Measurements from ENCODE around the gene CPSF4. TPM values are rescaled to one million over a fixed set of nuclear protein-coding genes. Genes with fewer than 3 reads are reported as not detected.
A peak's percentile ranks its signal among the peaks of the same experiment; 100 is the strongest.

CPSF4 gene
- polyA plus RNA-seq, 1 donor from 2014 or later, result 209 TPM

DNA sequence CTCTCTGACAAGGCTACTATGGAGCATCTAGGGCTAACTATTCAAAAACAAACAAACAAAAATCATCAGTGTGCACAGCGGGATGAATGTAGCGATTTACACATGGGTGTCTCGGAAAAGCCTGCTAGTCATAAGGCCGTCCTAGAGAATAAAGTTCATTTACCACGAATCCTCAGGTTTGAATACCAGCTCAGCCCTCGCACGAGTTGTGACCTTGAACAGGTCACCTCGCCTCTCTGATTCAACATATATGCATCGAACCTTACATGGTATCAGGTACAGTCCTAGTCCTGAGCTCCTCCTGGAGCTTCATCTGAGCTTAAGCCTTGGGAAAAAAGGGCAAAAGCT is 26.7 kb downstream of the CPSF4 start:
- Histone ChIP-seq H3K27ac (ENCODE audit: low read length) (peak overlapping the region; percentile 75), H2AFZ (ENCODE audit: low read depth, low read length) (peak overlapping the region; percentile 92), H3F3A (ENCODE audit: insufficient read depth, low read length, poor library complexity, severe bottlenecking) (no peaks in the 10 kb centered on the region), H3K36me3 (ENCODE audit: insufficient read depth, low read length) (no peaks in the 10 kb centered on the region), H3K9me3 (ENCODE audit: low read length) (no peaks in the 10 kb centered on the region), H3K9me2 (ENCODE audit: insufficient read depth, low read length) (no peaks in the 10 kb centered on the region), H3K9ac (ENCODE audit: low read length) (peak overlapping the region; percentile 87), H3K4me2 (ENCODE audit: low read length) (peak overlapping the region; percentile 97), H4K20me1 (ENCODE audit: insufficient read depth) (no peaks in the 10 kb centered on the region), H3K27me3 (ENCODE audit: insufficient read depth, low read depth, low read length) (no peaks in the 10 kb centered on the region), H3K4me3 (ENCODE audit: low read length) (peak overlapping the region; percentile 85), H3K79me2 (replicated peaks; ENCODE audit: insufficient read depth, low read length) (peaks cover 49% of the 10 kb centered on the region)
- no peak for TF ChIP-seq EP300 (conservative IDR thresholded peaks at IDR 0.05; ENCODE audit: poor library complexity, severe bottlenecking)
- TF ChIP-seq RAD21 (conservative IDR thresholded peaks at IDR 0.05), result no peak
- TF ChIP-seq CTCF (IDR thresholded peaks at IDR 0.05; ENCODE audit: poor library complexity, severe bottlenecking), result no peak
- TF ChIP-seq, protein P1, sequence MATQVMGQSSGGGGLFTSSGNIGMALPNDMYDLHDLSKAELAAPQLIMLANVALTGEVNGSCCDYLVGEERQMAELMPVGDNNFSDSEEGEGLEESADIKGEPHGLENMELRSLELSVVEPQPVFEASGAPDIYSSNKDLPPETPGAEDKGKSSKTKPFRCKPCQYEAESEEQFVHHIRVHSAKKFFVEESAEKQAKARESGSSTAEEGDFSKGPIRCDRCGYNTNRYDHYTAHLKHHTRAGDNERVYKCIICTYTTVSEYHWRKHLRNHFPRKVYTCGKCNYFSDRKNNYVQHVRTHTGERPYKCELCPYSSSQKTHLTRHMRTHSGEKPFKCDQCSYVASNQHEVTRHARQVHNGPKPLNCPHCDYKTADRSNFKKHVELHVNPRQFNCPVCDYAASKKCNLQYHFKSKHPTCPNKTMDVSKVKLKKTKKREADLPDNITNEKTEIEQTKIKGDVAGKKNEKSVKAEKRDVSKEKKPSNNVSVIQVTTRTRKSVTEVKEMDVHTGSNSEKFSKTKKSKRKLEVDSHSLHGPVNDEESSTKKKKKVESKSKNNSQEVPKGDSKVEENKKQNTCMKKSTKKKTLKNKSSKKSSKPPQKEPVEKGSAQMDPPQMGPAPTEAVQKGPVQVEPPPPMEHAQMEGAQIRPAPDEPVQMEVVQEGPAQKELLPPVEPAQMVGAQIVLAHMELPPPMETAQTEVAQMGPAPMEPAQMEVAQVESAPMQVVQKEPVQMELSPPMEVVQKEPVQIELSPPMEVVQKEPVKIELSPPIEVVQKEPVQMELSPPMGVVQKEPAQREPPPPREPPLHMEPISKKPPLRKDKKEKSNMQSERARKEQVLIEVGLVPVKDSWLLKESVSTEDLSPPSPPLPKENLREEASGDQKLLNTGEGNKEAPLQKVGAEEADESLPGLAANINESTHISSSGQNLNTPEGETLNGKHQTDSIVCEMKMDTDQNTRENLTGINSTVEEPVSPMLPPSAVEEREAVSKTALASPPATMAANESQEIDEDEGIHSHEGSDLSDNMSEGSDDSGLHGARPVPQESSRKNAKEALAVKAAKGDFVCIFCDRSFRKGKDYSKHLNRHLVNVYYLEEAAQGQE (IDR thresholded peaks at IDR 0.05; ENCODE audit: borderline replicate concordance), result no peak
- TF ChIP-seq TAF1 (IDR thresholded peaks at IDR 0.05; ENCODE audit: low read depth), result no peak
- TF ChIP-seq POLR2AphosphoS5 (IDR thresholded peaks at IDR 0.05), result no peak
- TF ChIP-seq EZH2 (IDR thresholded peaks at IDR 0.05; ENCODE audit: borderline replicate concordance, insufficient read depth, low read length, poor library complexity, severe bottlenecking), result no peak

- no peaks in the 10 kb centered on the region for H3K9me3 ChIP-seq (ENCODE audit: low read length)
- no peak overlapping the region for H2AFZ ChIP-seq (ENCODE audit: low read depth, low read length)
- peaks cover 36% of the 10 kb centered on the region for H3K79me2 ChIP-seq (replicated peaks; ENCODE audit: insufficient read depth, low read length)
- no peak overlapping the region for H3K4me2 ChIP-seq (ENCODE audit: low read length)
- no peak overlapping the region for H3K9ac ChIP-seq (ENCODE audit: low read length)
- no peak overlapping the region for H3K27ac ChIP-seq (ENCODE audit: low read length)
- H3K27me3 ChIP-seq (ENCODE audit: insufficient read depth, low read depth, low read length), result no peaks in the 10 kb centered on the region
- no peaks in the 10 kb centered on the region for H3F3A ChIP-seq (ENCODE audit: insufficient read depth, low read length, poor library complexity, severe bottlenecking)
- no peak overlapping the region for H3K4me3 ChIP-seq (ENCODE audit: low read length)
- no peaks in the 10 kb centered on the region for H4K20me1 ChIP-seq (ENCODE audit: insufficient read depth)
- no peaks in the 10 kb centered on the region for H3K9me2 ChIP-seq (ENCODE audit: insufficient read depth, low read length)
- H3K36me3 ChIP-seq (ENCODE audit: insufficient read depth, low read length), result no peaks in the 10 kb centered on the region
- TF ChIP-seq TAF1 (IDR thresholded peaks at IDR 0.05; ENCODE audit: low read depth) (no peak), SMC3 (conservative IDR thresholded peaks at IDR 0.05; ENCODE audit: poor library complexity) (no peak), EZH2 (IDR thresholded peaks at IDR 0.05; ENCODE audit: borderline replicate concordance, insufficient read depth, low read length, poor library complexity, severe bottlenecking) (no peak), EP300 (conservative IDR thresholded peaks at IDR 0.05; ENCODE audit: poor library complexity, severe bottlenecking) (no peak), CTCF (IDR thresholded peaks at IDR 0.05; ENCODE audit: poor library complexity, severe bottlenecking) (no peak), POLR2AphosphoS5 (IDR thresholded peaks at IDR 0.05) (no peak), MXI1 (conservative IDR thresholded peaks at IDR 0.05; ENCODE audit: poor library complexity, severe bottlenecking) (no peak), RAD21 (conservative IDR thresholded peaks at IDR 0.05) (no peak)
- TF ChIP-seq, protein P1 (IDR thresholded peaks at IDR 0.05; ENCODE audit: borderline replicate concordance), result no peak
Observed at GRCh38 chr7:99468336-99468918, 29.7 kb downstream of the CPSF4 start.

All from neural cell (in vitro differentiated cells).